ENCODE results near the gene INAFM2. TPM values are rescaled to one million over a fixed set of nuclear protein-coding genes. Genes with fewer than 3 reads are reported as not detected.

INAFM2 gene
- total and polyA plus RNA-seq, 2 of the 4 experiments (the other 2 are of a cell fraction): 10.4 to 14.0 TPM

GRCh38 chr15:40357246-40357645, 33.8 kb downstream of the INAFM2 start:
- Histone ChIP-seq H2BK15ac (ENCODE audit: low read depth, low read length) (no peak overlapping the region), H2AFZ (replicated peaks; ENCODE audit: low read length, poor library complexity) (no peak overlapping the region), H3K27ac (ENCODE audit: insufficient read depth, low read length) (no peak overlapping the region), H3K4me1 (ENCODE audit: control insufficient read depth, insufficient read depth, low read length) (peaks cover 6% of the 10 kb centered on the region; the same call in 1 of the 2 replicates), H3K9me1 (ENCODE audit: insufficient read depth, low read length) (no peaks in the 10 kb centered on the region), H3K36me3 (ENCODE audit: control insufficient read depth, insufficient read depth, low read length) (no peaks in the 10 kb centered on the region), H3K18ac (ENCODE audit: low read depth, low read length) (no peak overlapping the region), H3K9me3 (ENCODE audit: control insufficient read depth, insufficient read depth, low read length) (no peaks in the 10 kb centered on the region), H2BK20ac (ENCODE audit: low read depth, low read length) (no peak overlapping the region), H3K79me1 (ENCODE audit: low read depth in 1 of 2, low read length in 2 of 2) (no peaks in the 10 kb centered on the region), H4K8ac (ENCODE audit: low read depth in 2 of 2, low read length in 2 of 2) (no peak overlapping the region), H3K56ac (ENCODE audit: extremely low read depth, insufficient read depth, low read length) (no peak overlapping the region), H2AK9ac (replicated peaks; ENCODE audit: low read depth, low read length, poor library complexity) (no peak overlapping the region), H3K4ac (ENCODE audit: low read depth, low read length) (no peak overlapping the region), H3K27me3 (ENCODE audit: control insufficient read depth, insufficient read depth, low read length) (peaks cover 26% of the 10 kb centered on the region), H4K20me1 (ENCODE audit: insufficient read depth, low read length) (no peaks in the 10 kb centered on the region), H2AK5ac (ENCODE audit: low read depth, low read length) (no peak overlapping the region), H4K91ac (ENCODE audit: insufficient read depth, low read depth, low read length) (no peak overlapping the region), H2BK120ac (ENCODE audit: low read depth, low read length) (no peak overlapping the region), H4K5ac (ENCODE audit: low read depth, low read length) (no peak overlapping the region), H3K9ac (ENCODE audit: low read depth, low read length) (no peak overlapping the region), H2BK5ac (ENCODE audit: low read depth, low read length, poor library complexity, severe bottlenecking) (no peak overlapping the region), H3K23ac (ENCODE audit: low read depth, low read length) (no peak overlapping the region), H3K4me2 (ENCODE audit: low read depth, low read length) (no peak overlapping the region), H3K4me3 (ENCODE audit: insufficient read depth, low read depth, low read length) (no peak overlapping the region), H3K14ac (replicated peaks; ENCODE audit: low read depth, low read length) (no peak overlapping the region)
- BruUV-seq (replicated peaks): no TSS peak
- in situ Hi-C loops (cut with MboI; ENCODE audit: low sequenced_read_pairs) (no loop called here), dilution Hi-C loops (cut with HindIII; ENCODE audit: low sequenced_read_pairs, unreplicated experiment) (no loop called here), intact Hi-C loops (cut with micrococcal nuclease) (no loop called here)
- CTCF ChIA-PET: interaction anchor here (1.7 to 4.2 kb wide), 2 partner anchors 12 to 14 kb away, joined by 5 to 15 read pairs; no protein-coding TSS in a partner anchor
- WGBS, 2 experiments (ENCODE audit: extremely low coverage in 2 of 2, insufficient read length in 1 of 2): no CpG with 5 or more reads among the region's 1 CpG
- POLR2A ChIA-PET (ENCODE audit: unreplicated experiment): interaction anchor here (0.6 to 0.9 kb wide), 2 partner anchors 15 to 25 kb away, joined by 3 read pairs; no protein-coding TSS in a partner anchor
- ATAC-seq (ENCODE audit: low read depth) (no peak), DNase-seq (no peak)
- TF ChIP-seq SMC3 (IDR thresholded peaks at IDR 0.05; ENCODE audit: low read depth, low read length): no peak
- TF ChIP-seq, protein P1, sequence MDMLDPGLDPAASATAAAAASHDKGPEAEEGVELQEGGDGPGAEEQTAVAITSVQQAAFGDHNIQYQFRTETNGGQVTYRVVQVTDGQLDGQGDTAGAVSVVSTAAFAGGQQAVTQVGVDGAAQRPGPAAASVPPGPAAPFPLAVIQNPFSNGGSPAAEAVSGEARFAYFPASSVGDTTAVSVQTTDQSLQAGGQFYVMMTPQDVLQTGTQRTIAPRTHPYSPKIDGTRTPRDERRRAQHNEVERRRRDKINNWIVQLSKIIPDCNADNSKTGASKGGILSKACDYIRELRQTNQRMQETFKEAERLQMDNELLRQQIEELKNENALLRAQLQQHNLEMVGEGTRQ (IDR thresholded peaks at IDR 0.05; ENCODE audit: low read depth, low read length): no peak
- TF ChIP-seq MXI1 (IDR thresholded peaks at IDR 0.05; ENCODE audit: borderline replicate concordance, low read depth, low read length): no peak
